A549 treated with DMSO at 1 μM for 4 hours (cell line): ENCODE measurements around the gene MAGEA6. TPM values are rescaled to one million over a fixed set of nuclear protein-coding genes. Genes with fewer than 3 reads are reported as not detected.

ENCODE experiments used
- total RNA-seq: library from RNA; stranded (reverse); fragments of 200-300 nt; extraction: Qiagen RNA extraction; gene quantifications from 5 replicates; pipeline ENCODE4 v1.2.3, GENCODE V29; 2022; ENCODE audit warnings: low read depth

MAGEA6 gene, protein sequence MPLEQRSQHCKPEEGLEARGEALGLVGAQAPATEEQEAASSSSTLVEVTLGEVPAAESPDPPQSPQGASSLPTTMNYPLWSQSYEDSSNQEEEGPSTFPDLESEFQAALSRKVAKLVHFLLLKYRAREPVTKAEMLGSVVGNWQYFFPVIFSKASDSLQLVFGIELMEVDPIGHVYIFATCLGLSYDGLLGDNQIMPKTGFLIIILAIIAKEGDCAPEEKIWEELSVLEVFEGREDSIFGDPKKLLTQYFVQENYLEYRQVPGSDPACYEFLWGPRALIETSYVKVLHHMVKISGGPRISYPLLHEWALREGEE
- total RNA-seq = 11.6 to 13.0 TPM (median 12.7 TPM) in 5 replicates

DNA sequence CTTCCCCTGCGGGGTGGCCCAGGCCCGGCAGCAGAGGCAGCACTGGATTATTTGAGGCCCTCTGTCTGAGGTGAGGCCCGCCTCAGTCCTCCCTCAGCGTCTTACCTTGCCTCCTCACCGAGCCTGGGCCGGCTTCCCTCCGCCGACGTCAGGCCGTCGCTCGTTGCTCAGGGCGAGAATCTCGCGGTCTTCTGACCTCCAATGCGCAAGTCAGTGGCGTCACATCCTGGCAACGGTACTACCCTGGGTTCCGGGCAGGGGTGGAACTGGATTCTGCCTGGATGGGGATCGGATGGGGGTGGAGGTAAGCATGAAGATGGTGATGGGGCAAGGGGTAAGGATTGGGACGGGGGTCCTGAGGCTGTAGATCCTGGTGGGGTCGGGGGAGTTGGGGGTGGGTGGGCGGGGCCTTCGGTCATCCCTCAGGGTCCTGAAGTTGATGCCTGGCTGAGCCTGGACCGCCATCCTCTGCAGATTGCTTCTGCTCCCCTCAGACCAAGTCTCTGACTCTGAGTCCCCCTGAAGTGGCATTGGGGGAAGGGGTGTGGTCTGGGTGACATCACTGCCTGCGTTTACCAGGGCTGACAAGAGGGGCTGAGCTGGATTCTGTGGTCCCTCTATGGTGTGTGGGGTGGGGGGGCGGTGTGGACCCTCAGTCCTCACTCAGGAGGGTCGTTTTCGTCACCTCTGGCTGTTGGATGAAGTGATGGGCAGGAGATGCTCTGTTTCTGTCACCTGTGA lies at the start of gene MAGEA6:
TSS of gene MAGEA6 (minus strand) at position 141 of the 741 bp plus-strand sequence. CDS start 2,039 bp downstream, outside the sequence.

GRCh38 chrX:152758918-152759317 lies 10.6 kb downstream of the MAGEA6 start, which contains the start of gene CSAG3:
CSAG3 (plus strand) TSS chrX:152759218.

DNA sequence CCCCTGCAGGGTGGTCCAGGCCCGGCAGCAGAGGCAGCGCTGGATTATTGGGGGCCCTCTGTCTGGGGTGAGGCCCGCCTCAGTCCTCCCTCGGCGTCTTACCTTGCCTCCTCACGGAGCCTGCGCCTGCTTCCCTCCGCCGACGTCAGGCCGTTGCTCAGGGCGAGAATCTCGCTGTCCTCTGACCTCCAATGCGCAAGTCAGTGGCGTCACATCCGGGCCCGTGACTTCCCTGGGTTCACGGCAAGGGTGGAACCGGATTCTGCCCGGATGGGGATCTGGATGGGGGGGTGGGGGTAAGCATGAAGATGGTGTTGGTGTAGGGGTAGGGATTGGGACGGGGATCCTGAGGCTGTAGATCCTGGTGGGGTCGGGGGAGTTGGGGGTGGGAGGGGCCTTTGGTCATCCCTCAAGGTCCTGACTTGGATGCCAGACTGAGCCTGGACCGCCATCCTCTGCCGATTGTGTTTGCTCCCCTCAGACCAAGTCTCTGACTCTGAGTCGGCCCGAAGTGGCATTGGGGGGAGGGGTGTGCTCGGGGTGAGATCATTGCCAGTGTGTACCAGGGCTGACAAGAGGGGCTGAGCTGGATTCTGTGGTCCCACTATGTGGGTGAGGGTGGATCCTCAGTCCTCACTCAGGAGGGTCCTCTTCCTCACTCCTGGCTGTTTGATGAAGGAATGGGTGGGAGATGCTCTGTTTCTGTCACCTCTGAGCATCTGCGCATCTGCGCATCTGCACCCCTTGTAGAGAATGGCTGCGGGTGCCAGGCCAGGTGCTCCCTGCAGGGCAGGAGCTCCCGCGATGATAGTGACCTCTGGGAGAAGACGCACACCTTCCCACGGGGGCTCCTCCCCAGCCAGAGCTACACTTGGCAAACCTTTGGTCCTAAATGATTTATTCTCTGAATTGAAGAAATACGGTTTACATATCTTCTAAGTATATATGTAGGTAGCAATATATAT lies 15.5 kb downstream of the MAGEA6 start, which contains the start of gene MAGEA2:
TSS of gene MAGEA2 (minus strand) at position 157 of the 965 bp plus-strand sequence. CDS start 2,479 bp downstream, outside the sequence.

GRCh38 chrX:152733261-152733975 lies 36.1 kb downstream of the MAGEA6 start, which contains the start of the genes CSAG1 and MAGEA12:
CSAG1 (minus strand) TSS chrX:152733721; CDS start chrX:152732460, 1,261 bp downstream.
MAGEA12 (plus strand) TSS chrX:152733757; CDS start chrX:152736162, 2,405 bp downstream.

Other genes with a start within 250 kb of the MAGEA6 start
- gene GABRQ, start 131.8 kb downstream of the MAGEA6 start, total RNA-seq = 0.22 to 0.27 TPM (median 0.24 TPM) in 5 replicates
- gene MAGEA3, start 70.9 kb downstream of the MAGEA6 start, total RNA-seq = 2.8 to 5.4 TPM (median 3.4 TPM) in 5 replicates
- not detected in 5 replicates for gene CSAG2, start 60.4 kb downstream of the MAGEA6 start, total RNA-seq
- 0.12 TPM in 1 of 5 replicates, not detected in the others for gene MAGEA2B, start 55.1 kb downstream of the MAGEA6 start, total RNA-seq
- gene CSAG1, start 36.0 kb downstream of the MAGEA6 start, total RNA-seq = 0.18 to 0.38 TPM (median 0.30 TPM) in 4 of 5 replicates, not detected in the other
- gene MAGEA12, start 35.9 kb downstream of the MAGEA6 start, total RNA-seq = 0.15 to 0.24 TPM (median 0.17 TPM) in 5 replicates
- 0.07 to 0.13 TPM (median 0.09 TPM) in 3 of 5 replicates, not detected in the others for gene MAGEA2, start 15.8 kb downstream of the MAGEA6 start, total RNA-seq
- gene CSAG3, start 10.5 kb downstream of the MAGEA6 start, total RNA-seq = not detected in 5 replicates
- gene CETN2, start 61.1 kb upstream of the MAGEA6 start, total RNA-seq = 68.5 to 78.5 TPM (median 73.4 TPM) in 5 replicates
- 39.7 to 43.4 TPM (median 41.6 TPM) in 5 replicates for gene NSDHL, start 61.4 kb upstream of the MAGEA6 start, total RNA-seq
- 6.3 to 8.1 TPM (median 7.4 TPM) in 5 replicates for gene ZNF185, start 128.4 kb upstream of the MAGEA6 start, total RNA-seq
- gene PNMA5, start 224.4 kb upstream of the MAGEA6 start, total RNA-seq = not detected in 5 replicates